ENCODE measurements around the gene ECEL1. TPM values are rescaled to one million over a fixed set of nuclear protein-coding genes. Genes with fewer than 3 reads are reported as not detected.

ECEL1 gene
- total RNA-seq, 1 experiment from 2014 or later, result not detected

DNA sequence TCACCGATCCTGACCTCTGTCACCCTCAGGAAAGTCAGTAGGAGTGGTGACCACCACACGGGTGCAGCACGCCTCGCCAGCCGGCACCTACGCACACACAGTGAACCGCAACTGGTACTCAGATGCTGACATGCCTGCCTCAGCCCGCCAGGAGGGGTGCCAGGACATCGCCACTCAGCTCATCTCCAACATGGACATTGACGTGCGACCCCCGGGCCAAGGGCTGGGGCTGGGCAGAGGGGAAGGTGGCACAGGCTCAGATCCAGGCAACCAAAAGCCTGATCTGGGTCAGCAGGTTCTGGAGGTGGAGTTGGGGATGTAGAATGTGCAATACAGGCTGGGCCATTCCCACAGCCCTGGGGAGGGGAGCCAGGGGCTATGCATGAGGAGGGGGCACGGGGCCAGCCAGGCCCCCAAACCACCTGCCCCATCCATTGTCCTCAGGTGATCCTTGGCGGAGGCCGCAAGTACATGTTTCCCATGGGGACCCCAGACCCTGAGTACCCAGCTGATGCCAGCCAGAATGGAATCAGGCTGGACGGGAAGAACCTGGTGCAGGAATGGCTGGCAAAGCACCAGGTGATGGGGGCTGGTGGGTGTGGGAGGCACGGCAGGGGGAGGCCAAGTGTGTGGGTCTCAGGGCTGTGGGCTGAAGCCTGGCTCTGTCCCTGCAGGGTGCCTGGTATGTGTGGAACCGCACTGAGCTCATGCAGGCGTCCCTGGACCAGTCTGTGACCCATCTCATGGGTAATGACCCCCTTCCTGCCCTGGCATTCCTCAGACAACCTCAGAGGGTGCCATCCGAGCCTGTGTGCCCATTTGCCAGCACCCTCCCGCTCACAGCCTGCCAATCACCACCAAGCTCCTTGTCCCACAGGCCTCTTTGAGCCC lies 30.3 kb downstream of the ECEL1 start:
- Histone ChIP-seq H3K9me3 (ENCODE audit: insufficient read depth, low read depth) (no peaks in the 10 kb centered on the region), H3F3A (ENCODE audit: insufficient read depth, low read depth) (no peaks in the 10 kb centered on the region), H3K4me3 (no peak overlapping the region), H3K4me2 (no peak overlapping the region), H3K9me2 (ENCODE audit: insufficient read depth) (no peaks in the 10 kb centered on the region), H4K20me1 (ENCODE audit: insufficient read depth) (no peaks in the 10 kb centered on the region), H3K27me3 (ENCODE audit: insufficient read depth, low read depth) (peaks cover 78% of the 10 kb centered on the region), H3K79me2 (ENCODE audit: low read depth) (no peaks in the 10 kb centered on the region), H3K27ac (no peak overlapping the region), H2AFZ (no peak overlapping the region), H3K4me1 (replicated peaks; ENCODE audit: insufficient read depth) (no peaks in the 10 kb centered on the region), H3K36me3 (ENCODE audit: low read depth) (no peaks in the 10 kb centered on the region)
- ChIA-PET POLR2A (ENCODE audit: unreplicated experiment) (no interaction called here), CTCF (no interaction called here)
- intact Hi-C loops (cut with micrococcal nuclease; ENCODE audit: unreplicated experiment), result no loop called here
- no peak for DNase-seq
- no TSS peak for BruUV-seq (replicated peaks)
- TF ChIP-seq CTCF (conservative IDR thresholded peaks at IDR 0.05) (no peak), EZH2 (IDR thresholded peaks at IDR 0.05; ENCODE audit: low read depth) (no peak)

- TF ChIP-seq EZH2 (IDR thresholded peaks at IDR 0.05; ENCODE audit: low read depth) (no peak), CTCF (conservative IDR thresholded peaks at IDR 0.05) (no peak)
- ChIA-PET CTCF (no interaction called here), POLR2A (ENCODE audit: unreplicated experiment) (no interaction called here)
- BruUV-seq (replicated peaks), result no TSS peak
- Histone ChIP-seq H4K20me1 (ENCODE audit: insufficient read depth) (no peaks in the 10 kb centered on the region), H3K4me2 (no peak overlapping the region), H3F3A (ENCODE audit: insufficient read depth, low read depth) (no peaks in the 10 kb centered on the region), H3K27me3 (ENCODE audit: insufficient read depth, low read depth) (peaks cover 76% of the 10 kb centered on the region), H3K79me2 (ENCODE audit: low read depth) (no peaks in the 10 kb centered on the region), H2AFZ (no peak overlapping the region), H3K4me1 (replicated peaks; ENCODE audit: insufficient read depth) (no peaks in the 10 kb centered on the region), H3K9me3 (ENCODE audit: insufficient read depth, low read depth) (no peaks in the 10 kb centered on the region), H3K9me2 (ENCODE audit: insufficient read depth) (no peaks in the 10 kb centered on the region), H3K4me3 (no peak overlapping the region), H3K36me3 (ENCODE audit: low read depth) (no peaks in the 10 kb centered on the region), H3K27ac (no peak overlapping the region)
- intact Hi-C loops (cut with micrococcal nuclease; ENCODE audit: unreplicated experiment), result no loop called here
- no peak for DNase-seq
These were observed 31.1 kb downstream of the ECEL1 start for GRCh38 chr2:232456296-232457120.

DNA sequence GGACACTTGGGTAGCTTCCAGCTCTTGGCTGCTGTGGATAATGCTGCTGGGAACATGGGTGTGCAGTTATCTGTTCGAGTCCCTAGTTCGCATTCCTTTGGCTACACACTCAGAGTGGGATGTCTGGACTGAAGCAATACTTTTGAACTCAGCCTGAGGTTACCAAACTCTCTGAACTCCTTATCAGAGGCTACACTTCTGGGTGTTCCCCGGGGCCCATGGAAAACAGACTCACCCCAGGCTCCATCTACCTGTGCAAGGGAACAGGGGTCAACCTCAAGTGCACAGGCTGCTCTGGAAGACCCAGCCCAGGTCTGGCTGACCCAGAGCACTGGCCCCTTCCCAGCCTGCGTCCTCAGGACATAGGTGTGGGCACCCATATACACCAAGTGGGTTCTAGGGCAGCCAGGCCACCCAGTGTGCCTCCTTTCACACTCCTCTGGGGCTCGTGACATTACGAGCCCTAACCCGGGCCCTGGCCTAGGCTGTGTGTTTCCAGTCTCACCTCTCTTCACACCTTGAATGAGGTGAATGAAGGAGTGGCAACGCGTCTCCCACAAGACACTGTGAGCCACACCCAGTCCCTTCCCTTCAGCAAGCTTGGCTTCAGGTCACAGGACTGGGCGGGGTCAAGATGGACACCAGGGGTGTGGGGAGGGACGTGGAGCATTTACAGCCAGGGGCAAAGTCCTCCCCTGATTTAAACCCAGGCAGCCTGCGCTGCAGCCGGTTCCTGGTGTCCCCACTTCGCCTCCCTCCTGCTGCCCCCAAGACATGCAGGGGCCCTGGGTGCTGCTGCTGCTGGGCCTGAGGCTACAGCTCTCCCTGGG lies 32.0 kb downstream of the ECEL1 start, which contains the start of gene ALPI:
Gene ALPI, plus strand, starts transcription at position 728 of the 830 bp plus-strand sequence. Its CDS starts 47 bp downstream, at position 775.
- POLR2A ChIA-PET (ENCODE audit: unreplicated experiment), result no interaction called here
- no peak for DNase-seq
- Histone ChIP-seq H3K79me2 (ENCODE audit: low read depth) (no peaks in the 10 kb centered on the region), H3K4me2 (no peak within 1 kb of the TSS), H3K27me3 (ENCODE audit: insufficient read depth, low read depth) (peaks cover 67% of the 10 kb centered on the region), H3K4me1 (replicated peaks; ENCODE audit: insufficient read depth) (no peaks in the 10 kb centered on the region), H3K9me3 (ENCODE audit: insufficient read depth, low read depth) (no peaks in the 10 kb centered on the region), H3K4me3 (no peak within 1 kb of the TSS), H3K9me2 (ENCODE audit: insufficient read depth) (no peaks in the 10 kb centered on the region), H3K36me3 (ENCODE audit: low read depth) (no peaks in the 10 kb centered on the region), H4K20me1 (ENCODE audit: insufficient read depth) (no peaks in the 10 kb centered on the region), H3F3A (ENCODE audit: insufficient read depth, low read depth) (no peaks in the 10 kb centered on the region), H2AFZ (no peak within 1 kb of the TSS), H3K27ac (no peak within 1 kb of the TSS)
- CTCF ChIA-PET, result no interaction called here
- no TSS peak for BruUV-seq (replicated peaks)
- TF ChIP-seq EZH2 (IDR thresholded peaks at IDR 0.05; ENCODE audit: low read depth) (no peak), CTCF (conservative IDR thresholded peaks at IDR 0.05) (no peak)
- intact Hi-C loops (cut with micrococcal nuclease; ENCODE audit: unreplicated experiment), result no loop called here

Measured in PC-9 (cell line).